Suprapubic skin (tissue), 4 donors: ENCODE results near the gene L3MBTL4.

ENCODE experiments used
- EP300 ChIP-seq: sonication (generic); formaldehyde crosslinking; IDR thresholded peaks from one replicate; pipeline ENCODE4 v1.6.1; 2017; ENCODE audit warnings: antibody characterized with exemption
- POLR2A ChIP-seq, 2 donors: fragments of 450-650 bp; IDR thresholded peaks; one replicate each; pipeline ENCODE4 v1.6.1; 2017; ENCODE audit warnings: antibody characterized with exemption in 2 of 2, mild to moderate bottlenecking in 2 of 2, moderate library complexity in 2 of 2
- POLR2AphosphoS5 ChIP-seq, 3 donors: sonication (generic); formaldehyde crosslinking; IDR thresholded peaks; one replicate each; pipeline ENCODE4 v1.6.1; 2017; ENCODE audit warnings: antibody characterized with exemption in 3 of 3

- TF ChIP-seq POLR2AphosphoS5 (IDR thresholded peaks at IDR 0.05): no peak
- TF ChIP-seq EP300: no peak
- no peak for TF ChIP-seq POLR2A (IDR thresholded peaks at IDR 0.05)
These were observed 86.1 kb downstream of the L3MBTL4 start for GRCh38 chr18:6328621-6329010.
